Trophoblast cell (in vitro differentiated cells and primary cell): Measurements from ENCODE around the gene LACRT.

Source experiments
- DNase-seq, 2 donors: peaks; one replicate each; pipeline ENCODE4 v3.0.0-alpha.2; 2016
- H2AFZ ChIP-seq: 2 replicates; pipeline ENCODE4 v1.6.1; 2013; ENCODE audit warnings: low read length, moderate library complexity, mild to moderate bottlenecking; ENCODE audit not compliant: insufficient read depth, poor library complexity
- H2AK5ac ChIP-seq: 2 replicates; pipeline ENCODE4 v1.6.1; 2013; ENCODE audit warnings: mild to moderate bottlenecking, low read length
- H2BK120ac ChIP-seq: 2 replicates; pipeline ENCODE4 v1.6.1; 2013; ENCODE audit warnings: low read length, mild to moderate bottlenecking, moderate library complexity; ENCODE audit not compliant: insufficient read depth, poor library complexity
- H2BK12ac ChIP-seq: 2 replicates; pipeline ENCODE4 v1.6.1; 2013; ENCODE audit warnings: mild to moderate bottlenecking, low read length, moderate library complexity
- H2BK5ac ChIP-seq: 2 replicates; pipeline ENCODE4 v1.6.1; 2013; ENCODE audit warnings: low read length, low read depth, moderate library complexity, mild to moderate bottlenecking; ENCODE audit not compliant: poor library complexity
- H3K14ac ChIP-seq: 2 replicates; pipeline ENCODE4 v1.6.1; 2013; ENCODE audit warnings: mild to moderate bottlenecking, low read length
- H3K18ac ChIP-seq: 2 replicates; pipeline ENCODE4 v1.6.1; 2013; ENCODE audit warnings: mild to moderate bottlenecking, low read length
- H3K23ac ChIP-seq: 2 replicates; pipeline ENCODE4 v1.6.1; 2013; ENCODE audit warnings: low read length
- H3K27ac ChIP-seq: 2 replicates; pipeline ENCODE4 v1.5.1; 2013; ENCODE audit warnings: low read depth, mild to moderate bottlenecking, inconsistent platforms, low read length, moderate library complexity
- H3K27me3 ChIP-seq: 2 replicates; pipeline ENCODE4 v1.6.1; 2013; ENCODE audit warnings: inconsistent platforms, mild to moderate bottlenecking, low read length, moderate library complexity; ENCODE audit not compliant: insufficient read depth
- H3K36me3 ChIP-seq, 2 experiments: 1 replicate in 1 of 2; 2 replicates in 1 of 2; pipeline ENCODE4 v1.6.1; 2013; ENCODE audit warnings: low read length in 2 of 2, mild to moderate bottlenecking in 2 of 2, moderate library complexity in 1 of 2; ENCODE audit not compliant: insufficient read depth in 2 of 2, control insufficient read depth in 1 of 2
- H3K4ac ChIP-seq: 2 replicates; pipeline ENCODE4 v1.6.1; 2013; ENCODE audit warnings: low read depth, mild to moderate bottlenecking, low read length, moderate library complexity
- H3K4me1 ChIP-seq, 2 experiments: 1 replicate in 1 of 2; 2 replicates in 1 of 2; pipeline ENCODE4 v1.6.1; 2013; ENCODE audit warnings: low read length in 2 of 2, mild to moderate bottlenecking in 2 of 2, moderate library complexity in 1 of 2; ENCODE audit not compliant: insufficient read depth in 2 of 2, control insufficient read depth in 1 of 2
- H3K4me2 ChIP-seq: 2 replicates; pipeline ENCODE4 v1.6.1; 2013; ENCODE audit warnings: inconsistent platforms, mild to moderate bottlenecking, low read length, moderate library complexity
- H3K4me3 ChIP-seq: 2 replicates; pipeline ENCODE4 v1.5.1; 2013; ENCODE audit warnings: mild to moderate bottlenecking, low read depth, low read length, inconsistent platforms
- H3K79me1 ChIP-seq: one replicate; pipeline ENCODE4 v1.6.1; 2013; ENCODE audit warnings: low read length
- H3K79me2 ChIP-seq: 2 replicates; pipeline ENCODE4 v1.6.1; 2013; ENCODE audit warnings: low read length, mild to moderate bottlenecking; ENCODE audit not compliant: control insufficient read depth, insufficient read depth, poor library complexity
- H3K9ac ChIP-seq: 2 replicates; pipeline ENCODE4 v1.6.1; 2013; ENCODE audit warnings: mild to moderate bottlenecking, low read length
- H3K9me3 ChIP-seq: 2 replicates; pipeline ENCODE4 v1.6.1; 2013; ENCODE audit warnings: low read depth, mild to moderate bottlenecking, control low read depth, inconsistent platforms, low read length; ENCODE audit not compliant: insufficient read depth
- H4K12ac ChIP-seq: 2 replicates; pipeline ENCODE4 v1.6.1; 2013; ENCODE audit warnings: low read depth, mild to moderate bottlenecking, low read length, moderate library complexity
- H4K8ac ChIP-seq: 2 replicates; pipeline ENCODE4 v1.6.1; 2013; ENCODE audit warnings: low read depth, mild to moderate bottlenecking, low read length, moderate library complexity
- H4K91ac ChIP-seq: one replicate; pipeline ENCODE4 v1.6.1; 2013; ENCODE audit warnings: low read depth, mild to moderate bottlenecking, low read length, moderate library complexity
- WGBS: extraction: QIAGEN DNeasy Blood & Tissue Kit; methylation state at CpG from one replicate; pipeline ENCODE4 v1.1.7; 2013; ENCODE audit warnings: missing lambda C conversion rate; ENCODE audit not compliant: insufficient read length, insufficient coverage; ENCODE audit errors: extremely low coverage; 5-methylcytosine and 5-hydroxymethylcytosine counted together

The LACRT gene

DNA sequence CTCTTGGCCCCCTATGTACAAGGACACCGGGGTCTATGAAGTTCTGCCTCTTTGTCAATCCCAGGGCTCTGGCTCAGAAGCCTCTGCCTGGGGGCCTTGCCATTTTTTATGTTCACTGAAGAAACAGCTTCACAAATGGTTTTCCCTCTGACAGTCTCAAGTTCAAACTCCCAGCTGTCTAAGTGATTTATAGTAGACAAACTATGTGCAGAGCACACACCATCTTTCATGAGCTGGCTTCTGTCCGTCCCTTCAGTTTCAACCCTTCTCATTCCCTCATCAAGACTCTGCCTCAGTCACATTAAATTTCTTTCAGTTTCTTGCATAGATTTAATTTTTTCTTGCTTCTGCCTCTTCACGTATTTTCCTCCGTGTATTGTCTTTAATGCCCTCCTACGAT is 16.2 kb upstream of the LACRT start:
- H3K9me3 ChIP-seq, result peaks cover 3% of the 10 kb centered on the region
- H3K14ac ChIP-seq, result no peak overlapping the region
- H4K8ac ChIP-seq, result no peak overlapping the region
- no peaks in the 10 kb centered on the region for H3K27me3 ChIP-seq
- no peak overlapping the region for H3K23ac ChIP-seq
- H3K36me3 ChIP-seq, result no peaks in the 10 kb centered on the region
- DNase-seq, result no peak
- no peak overlapping the region for H2BK12ac ChIP-seq
- no peak overlapping the region for H2AK5ac ChIP-seq
- no peak overlapping the region for H3K9ac ChIP-seq
- H4K91ac ChIP-seq, result no peak overlapping the region
- no peak overlapping the region for H3K4me3 ChIP-seq
- no CpG with 5 or more reads among the region's 5 CpGs for WGBS
- H2AFZ ChIP-seq, result no peak overlapping the region
- H3K4ac ChIP-seq, result no peak overlapping the region
- H3K79me1 ChIP-seq, result no peaks in the 10 kb centered on the region
- no peaks in the 10 kb centered on the region for H3K79me2 ChIP-seq
- H3K27ac ChIP-seq, result no peak overlapping the region
- no peak overlapping the region for H2BK5ac ChIP-seq
- H3K4me2 ChIP-seq, result no peak overlapping the region
- H4K12ac ChIP-seq, result no peak overlapping the region
- no peak overlapping the region for H3K18ac ChIP-seq
- no peak overlapping the region for H2BK120ac ChIP-seq
- H3K4me1 ChIP-seq, result peaks cover 0 to 2% of the 10 kb centered on the region in 2 experiments

DNA sequence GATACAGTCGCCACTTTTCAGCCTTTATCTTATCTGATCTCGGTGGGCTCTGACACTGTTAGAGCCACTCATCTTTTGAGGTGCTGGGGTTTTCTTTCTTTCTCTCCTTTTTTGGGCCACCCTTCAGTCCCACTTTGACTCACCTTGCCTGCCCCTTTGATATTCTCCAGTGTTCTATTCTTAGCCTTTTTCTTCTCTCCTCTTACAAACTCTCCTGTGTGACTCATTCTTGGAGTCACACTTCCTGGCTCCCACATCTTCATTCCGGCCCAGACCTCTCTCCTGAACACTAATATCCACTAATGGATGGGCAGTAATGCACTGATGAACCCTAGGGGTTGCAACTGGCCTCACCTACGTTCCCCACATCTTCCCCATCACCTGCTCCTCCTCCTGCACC is 15.7 kb upstream of the LACRT start:
- no peak overlapping the region for H4K12ac ChIP-seq
- WGBS, result no CpG with 5 or more reads among the region's 4 CpGs
- H3K27me3 ChIP-seq, result no peaks in the 10 kb centered on the region
- H3K9me3 ChIP-seq, result peaks cover 3% of the 10 kb centered on the region
- no peak overlapping the region for H3K4me3 ChIP-seq
- peaks cover 0 to 2% of the 10 kb centered on the region in 2 experiments for H3K4me1 ChIP-seq
- no peaks in the 10 kb centered on the region for H3K79me1 ChIP-seq
- no peak overlapping the region for H3K18ac ChIP-seq
- H3K23ac ChIP-seq, result no peak overlapping the region
- H3K27ac ChIP-seq, result no peak overlapping the region
- H2BK5ac ChIP-seq, result no peak overlapping the region
- no peak overlapping the region for H3K9ac ChIP-seq
- H3K14ac ChIP-seq, result no peak overlapping the region
- H3K79me2 ChIP-seq, result no peaks in the 10 kb centered on the region
- H3K4ac ChIP-seq, result no peak overlapping the region
- no peak overlapping the region for H3K4me2 ChIP-seq
- H2BK120ac ChIP-seq, result no peak overlapping the region
- no peak overlapping the region for H2AK5ac ChIP-seq
- H4K91ac ChIP-seq, result no peak overlapping the region
- H3K36me3 ChIP-seq, result no peaks in the 10 kb centered on the region
- H2AFZ ChIP-seq, result no peak overlapping the region
- no peak overlapping the region for H2BK12ac ChIP-seq
- no peak overlapping the region for H4K8ac ChIP-seq
- no peak for DNase-seq

DNA sequence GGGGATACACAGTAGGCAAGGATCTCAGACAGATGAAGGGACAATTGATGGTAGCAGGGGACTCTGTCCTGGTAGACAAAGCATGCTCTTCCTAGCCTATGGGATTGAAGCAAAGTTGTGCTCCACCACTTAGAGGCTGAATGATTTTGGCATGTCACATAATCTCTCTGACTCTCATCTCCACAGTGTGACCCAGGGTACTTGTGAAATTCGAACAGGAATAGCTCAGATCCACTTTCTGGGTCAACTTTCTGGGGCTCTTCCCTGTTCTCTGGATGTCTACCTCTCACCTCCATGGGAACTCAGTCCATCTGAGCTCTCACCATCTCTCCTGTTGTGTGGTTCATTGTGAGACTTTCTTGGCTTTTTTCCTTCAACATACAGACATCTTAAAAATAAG is 15.1 kb upstream of the LACRT start:
- H3K4me3 ChIP-seq, result no peak overlapping the region
- H3K18ac ChIP-seq, result no peak overlapping the region
- no peak overlapping the region for H3K14ac ChIP-seq
- H3K79me2 ChIP-seq, result no peaks in the 10 kb centered on the region
- H4K91ac ChIP-seq, result no peak overlapping the region
- peaks cover 0 to 2% of the 10 kb centered on the region in 2 experiments for H3K4me1 ChIP-seq
- WGBS, result no CpG with 5 or more reads among the region's 1 CpG
- H2AFZ ChIP-seq, result no peak overlapping the region
- H3K9me3 ChIP-seq, result peaks cover 3% of the 10 kb centered on the region
- no peak overlapping the region for H3K4ac ChIP-seq
- no peak overlapping the region for H4K8ac ChIP-seq
- H3K27me3 ChIP-seq, result no peaks in the 10 kb centered on the region
- H4K12ac ChIP-seq, result no peak overlapping the region
- H3K9ac ChIP-seq, result no peak overlapping the region
- no peak overlapping the region for H2BK5ac ChIP-seq
- no peak overlapping the region for H3K4me2 ChIP-seq
- no peak overlapping the region for H3K27ac ChIP-seq
- no peak overlapping the region for H2BK120ac ChIP-seq
- no peak overlapping the region for H2AK5ac ChIP-seq
- no peak overlapping the region for H2BK12ac ChIP-seq
- H3K79me1 ChIP-seq, result no peaks in the 10 kb centered on the region
- H3K36me3 ChIP-seq, result no peaks in the 10 kb centered on the region
- H3K23ac ChIP-seq, result no peak overlapping the region
- no peak for DNase-seq

- Histone ChIP-seq H3K9ac (no peak within 1 kb of the TSS), H3K4ac (no peak within 1 kb of the TSS), H2AFZ (no peak within 1 kb of the TSS), H3K4me2 (no peak within 1 kb of the TSS), H3K36me3 (no peaks in the 10 kb centered on the region), H3K4me1 (peaks cover 0 to 2% of the 10 kb centered on the region in 2 experiments), H2BK5ac (no peak within 1 kb of the TSS), H3K79me1 (no peaks in the 10 kb centered on the region), H4K12ac (no peak within 1 kb of the TSS), H2BK120ac (no peak within 1 kb of the TSS), H3K9me3 (peaks cover 3% of the 10 kb centered on the region), H3K14ac (no peak within 1 kb of the TSS), H3K23ac (no peak within 1 kb of the TSS), H3K79me2 (no peaks in the 10 kb centered on the region), H2BK12ac (no peak within 1 kb of the TSS), H3K27me3 (no peaks in the 10 kb centered on the region), H3K4me3 (no peak within 1 kb of the TSS), H4K91ac (no peak within 1 kb of the TSS), H2AK5ac (no peak within 1 kb of the TSS), H3K27ac (no peak within 1 kb of the TSS), H3K18ac (no peak within 1 kb of the TSS), H4K8ac (no peak within 1 kb of the TSS)
- no peak for DNase-seq
- WGBS, result no CpG with 5 or more reads among the region's 2 CpGs
Observed at GRCh38 chr12:54648265-54648664, 13.6 kb upstream of the LACRT start, which contains the start of gene DCD. DCD (minus strand) TSS chr12:54648365; CDS start chr12:54648303, 62 bp downstream.
